ENCODE measurements around the gene LPCAT2. TPM values are rescaled to one million over a fixed set of nuclear protein-coding genes. Genes with fewer than 3 reads are reported as not detected.

Gene LPCAT2
- total and polyA plus RNA-seq, 2 donors, result 12.4 to 60.4 TPM

- no peak overlapping the region for H3K27ac ChIP-seq (ENCODE audit: low read depth)
- WGBS, result 78% methylated on average over 3 of the region's 3 CpGs
- H3K4me3 ChIP-seq (ENCODE audit: low read depth, low read length), result no peak overlapping the region
- H3K36me3 ChIP-seq (ENCODE audit: insufficient read depth), result no peaks in the 10 kb centered on the region
- DNase-seq (ENCODE audit: extremely low spot score), result no peak
- no peaks in the 10 kb centered on the region for H3K4me1 ChIP-seq (ENCODE audit: insufficient read depth)
These were observed 117.0 kb downstream of the LPCAT2 start for GRCh38 chr16:55625843-55626242.

- H3K36me3 ChIP-seq (ENCODE audit: insufficient read depth), result no peaks in the 10 kb centered on the region
- H3K27ac ChIP-seq (ENCODE audit: low read depth), result no peak overlapping the region
- WGBS, result 71% methylated on average over 6 of the region's 6 CpGs
- H3K4me1 ChIP-seq (ENCODE audit: insufficient read depth), result no peaks in the 10 kb centered on the region
- H3K4me3 ChIP-seq (ENCODE audit: low read depth, low read length), result no peak overlapping the region
- DNase-seq (ENCODE audit: extremely low spot score), result no peak
These were observed 119.6 kb downstream of the LPCAT2 start for GRCh38 chr16:55628306-55628968.

GRCh38 chr16:55630774-55631173 is 121.9 kb downstream of the LPCAT2 start:
- Histone ChIP-seq H3K4me3 (ENCODE audit: low read depth, low read length) (no peak overlapping the region), H3K36me3 (ENCODE audit: insufficient read depth) (no peaks in the 10 kb centered on the region), H3K27ac (ENCODE audit: low read depth) (no peak overlapping the region), H3K4me1 (ENCODE audit: insufficient read depth) (no peaks in the 10 kb centered on the region)
- DNase-seq (ENCODE audit: extremely low spot score), result no peak

- no peaks in the 10 kb centered on the region for H3K4me1 ChIP-seq (ENCODE audit: insufficient read depth)
- no peaks in the 10 kb centered on the region for H3K36me3 ChIP-seq (ENCODE audit: insufficient read depth)
- no peak overlapping the region for H3K27ac ChIP-seq (ENCODE audit: low read depth)
- DNase-seq (ENCODE audit: extremely low spot score), result no peak
- H3K4me3 ChIP-seq (ENCODE audit: low read depth, low read length), result no peak overlapping the region
These were observed 123.4 kb downstream of the LPCAT2 start for GRCh38 chr16:55632259-55632658.

DNA sequence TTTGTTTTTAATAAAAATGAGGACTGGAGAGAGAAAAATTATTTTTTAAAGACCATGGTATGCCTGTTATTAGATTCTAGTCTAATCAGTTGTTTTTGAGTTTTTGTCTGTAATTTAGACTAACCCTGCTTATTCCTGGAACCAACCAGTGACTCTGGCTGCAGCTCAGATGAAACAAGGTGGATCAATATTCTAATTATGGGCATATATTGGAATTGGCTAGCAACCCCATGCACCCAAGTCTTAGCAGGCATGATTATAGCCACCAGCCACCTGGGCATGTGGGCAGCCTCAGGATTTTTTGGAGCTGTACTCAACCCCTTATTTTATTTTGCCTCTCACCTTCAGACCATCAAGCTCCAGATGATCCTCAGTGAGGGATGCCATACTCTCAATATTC is 125.3 kb downstream of the LPCAT2 start:
- Histone ChIP-seq H3K4me3 (ENCODE audit: low read depth, low read length) (no peak overlapping the region), H3K36me3 (ENCODE audit: insufficient read depth) (no peaks in the 10 kb centered on the region), H3K4me1 (ENCODE audit: insufficient read depth) (no peaks in the 10 kb centered on the region), H3K27ac (ENCODE audit: low read depth) (no peak overlapping the region)
- no peak for DNase-seq (ENCODE audit: extremely low spot score)

Other genes with a start within 250 kb of the LPCAT2 start
- not detected for gene IRX6, start 184.9 kb upstream of the LPCAT2 start, total RNA-seq
- 0.06 TPM for gene IRX6, start 184.9 kb upstream of the LPCAT2 start, polyA plus RNA-seq
- gene MMP2, start 29.9 kb upstream of the LPCAT2 start, total RNA-seq, result 455 TPM
- 430 TPM for gene MMP2, start 29.9 kb upstream of the LPCAT2 start, polyA plus RNA-seq
- 17.9 TPM for gene CAPNS2, start 57.6 kb downstream of the LPCAT2 start, total RNA-seq
- 3.9 TPM for gene CAPNS2, start 57.6 kb downstream of the LPCAT2 start, polyA plus RNA-seq
- 10.5 TPM for gene SLC6A2, start 146.9 kb downstream of the LPCAT2 start, total RNA-seq
- gene SLC6A2, start 146.9 kb downstream of the LPCAT2 start, polyA plus RNA-seq, result 0.27 TPM